GM12872 (cell line): ENCODE data around the gene GOLGA6L7.

Experiments
- CTCF ChIP-seq: IDR thresholded peaks from 3 replicates; pipeline ENCODE4 v1.5.1; 2011; ENCODE audit warnings: low read depth, mild to moderate bottlenecking, low read length, moderate library complexity; ENCODE audit not compliant: insufficient read depth

The GOLGA6L7 gene

GRCh38 chr15:28881170-28881569 lies 32.7 kb upstream of the GOLGA6L7 start:
- TF ChIP-seq CTCF: no peak

- no peak for TF ChIP-seq CTCF
Measured at GRCh38 chr15:28880680-28881079, 32.2 kb upstream of the GOLGA6L7 start.

GRCh38 chr15:28879551-28879950 lies 31.1 kb upstream of the GOLGA6L7 start:
- TF ChIP-seq CTCF: no peak

- no peak for TF ChIP-seq CTCF
Measured at GRCh38 chr15:28878209-28878608, 29.8 kb upstream of the GOLGA6L7 start.

- no peak for TF ChIP-seq CTCF
Measured at GRCh38 chr15:28876845-28877185, 28.4 kb upstream of the GOLGA6L7 start.

GRCh38 chr15:28876131-28876844 lies 27.8 kb upstream of the GOLGA6L7 start:
- no peak for TF ChIP-seq CTCF

- TF ChIP-seq CTCF: no peak
Measured at GRCh38 chr15:28875461-28876000, 27.1 kb upstream of the GOLGA6L7 start.
